Heart left ventricle (tissue), 13 donors: ENCODE data around the gene GCNT2.

Source experiments
- POLR2A ChIP-seq, 2 donors: fragments of 450-650 bp; IDR thresholded peaks; one replicate each; pipeline ENCODE4 v1.6.1; 2017; ENCODE audit warnings: antibody characterized with exemption in 2 of 2, mild to moderate bottlenecking in 2 of 2, moderate library complexity in 2 of 2
- TF ChIP-seq, protein P1 (sequence below), 12 donors: fragments of 200-600 bp; sonication (generic) in 4 of 12; IDR thresholded peaks; one replicate each; pipeline versions ENCODE4 v1.5.0 to v1.8.0; 2018 to 2022; ENCODE audit warnings: antibody characterized with exemption in 12 of 12, mild to moderate bottlenecking in 5 of 12
- donor health status: ischemic (EF 13 %, LVEDD 7.1; RV severe dilation, severe dysfunction).
- donor health status: DM: no; HTN: yes; CAD: no.
- donor health status: DM: no; HTN: no; CAD: no.
- donor health status: ischemic (EF 25% LVEDD 6.9; RV normal size, moderate dysfunction).
- donor health status: ischemic (EF 25% LVEDD 5.7; RV mildly dilated, moderate dysfunction).
- donor health status: ischemic (EF 35%, LVEDD 5.7; RV mildly dilated, moderate dysfunction).
- donor health status: nonischemic (EF 11% LVEDD 7.7; RV severe dilation, severe dysfunction).
- donor health status: DM: yes; HTN: yes; CAD: no.
- donor health status: PGD.
- donor health status: ischemic (EF 29% LVEDD 5.4; RV normal size, mild dysfunction).
- donor health status: nonischemic (EF 23%, LVEDD 6.1; RV moderate dilation, normal function).

DNA sequence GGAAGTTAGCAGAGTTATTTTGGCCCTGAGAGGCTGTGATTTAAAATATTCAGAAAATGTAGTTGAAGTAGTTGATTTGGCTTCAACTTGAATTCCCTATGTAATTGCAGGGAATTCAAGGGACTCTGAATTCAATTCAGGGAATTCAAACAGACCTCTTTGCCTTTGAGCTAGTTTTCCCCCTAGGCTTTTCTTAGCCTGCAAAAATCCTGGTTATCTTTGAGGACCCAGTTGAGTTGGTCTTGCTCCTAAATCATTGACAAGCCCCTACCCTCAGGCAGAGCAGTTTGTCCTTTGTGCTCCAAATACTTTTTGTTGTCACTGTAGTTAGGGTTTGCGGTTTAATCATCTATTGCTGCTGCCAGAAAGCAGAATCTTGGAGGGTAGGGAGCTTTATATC lies 20.4 kb downstream of the GCNT2 start:
- TF ChIP-seq, protein P1, sequence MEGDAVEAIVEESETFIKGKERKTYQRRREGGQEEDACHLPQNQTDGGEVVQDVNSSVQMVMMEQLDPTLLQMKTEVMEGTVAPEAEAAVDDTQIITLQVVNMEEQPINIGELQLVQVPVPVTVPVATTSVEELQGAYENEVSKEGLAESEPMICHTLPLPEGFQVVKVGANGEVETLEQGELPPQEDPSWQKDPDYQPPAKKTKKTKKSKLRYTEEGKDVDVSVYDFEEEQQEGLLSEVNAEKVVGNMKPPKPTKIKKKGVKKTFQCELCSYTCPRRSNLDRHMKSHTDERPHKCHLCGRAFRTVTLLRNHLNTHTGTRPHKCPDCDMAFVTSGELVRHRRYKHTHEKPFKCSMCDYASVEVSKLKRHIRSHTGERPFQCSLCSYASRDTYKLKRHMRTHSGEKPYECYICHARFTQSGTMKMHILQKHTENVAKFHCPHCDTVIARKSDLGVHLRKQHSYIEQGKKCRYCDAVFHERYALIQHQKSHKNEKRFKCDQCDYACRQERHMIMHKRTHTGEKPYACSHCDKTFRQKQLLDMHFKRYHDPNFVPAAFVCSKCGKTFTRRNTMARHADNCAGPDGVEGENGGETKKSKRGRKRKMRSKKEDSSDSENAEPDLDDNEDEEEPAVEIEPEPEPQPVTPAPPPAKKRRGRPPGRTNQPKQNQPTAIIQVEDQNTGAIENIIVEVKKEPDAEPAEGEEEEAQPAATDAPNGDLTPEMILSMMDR (IDR thresholded peaks at IDR 0.05) = no peak
- no peak for TF ChIP-seq POLR2A (IDR thresholded peaks at IDR 0.05)
